CD14-positive monocyte (primary cell): ENCODE measurements around the gene CADM1. TPM values are rescaled to one million over a fixed set of nuclear protein-coding genes. Genes with fewer than 3 reads are reported as not detected.

ENCODE experiments used
- DNase-seq, 3 donors: peaks; one replicate each; pipeline ENCODE4 v3.0.0-alpha.2; 2011 to 2022
- H2AFZ ChIP-seq: 2 replicates; pipeline ENCODE4 v1.6.0; 2012; ENCODE audit warnings: mild to moderate bottlenecking, low read depth, low read length, inconsistent platforms; ENCODE audit not compliant: insufficient read depth, poor library complexity, severe bottlenecking
- H3K27ac ChIP-seq, 2 donors: 1 replicate in 1 of 2; 2 replicates in 1 of 2; pipeline ENCODE4 v1.5.1; 2012 to 2013; ENCODE audit warnings: low read length in 2 of 2, control low read depth in 1 of 2, inconsistent platforms in 1 of 2, low read depth in 1 of 2, mild to moderate bottlenecking in 1 of 2
- H3K27me3 ChIP-seq, 2 donors: one replicate each; pipeline versions ENCODE4 v1.6.0 to v1.6.1; 2011 to 2013; ENCODE audit warnings: low read length in 2 of 2; ENCODE audit not compliant: control insufficient read depth in 2 of 2, insufficient read depth in 2 of 2
- H3K36me3 ChIP-seq, 2 donors: replicated peaks in 1 of 2; 1 replicate in 1 of 2; 2 replicates in 1 of 2; pipeline versions ENCODE4 v1.5.1 to v1.6.1; 2012 to 2013; ENCODE audit warnings: low read length in 2 of 2, control low read depth in 1 of 2, inconsistent platforms in 1 of 2, mild to moderate bottlenecking in 1 of 2; ENCODE audit not compliant: insufficient read depth in 2 of 2, control insufficient read depth in 1 of 2
- H3K4me1 ChIP-seq, 2 donors: 1 replicate in 1 of 2; 2 replicates in 1 of 2; pipeline versions ENCODE4 v1.5.1 to v1.6.1; 2012 to 2013; ENCODE audit warnings: low read length in 2 of 2, control low read depth in 1 of 2, inconsistent platforms in 1 of 2, mild to moderate bottlenecking in 1 of 2, moderate library complexity in 1 of 2; ENCODE audit not compliant: insufficient read depth in 2 of 2, control insufficient read depth in 1 of 2
- H3K4me2 ChIP-seq: replicated peaks from 2 replicates; pipeline ENCODE3; 2012; ENCODE audit warnings: low read length, moderate library complexity, mild to moderate bottlenecking; ENCODE audit not compliant: poor library complexity, severe bottlenecking; ENCODE audit errors: extremely low read depth
- H3K4me3 ChIP-seq, 3 experiments: fragments of 200-600 bp in 1 of 3; sonication (generic) in 1 of 3; replicated peaks in 1 of 3; 1 replicate in 2 of 3; 2 replicates in 1 of 3; pipeline ENCODE4 v1.5.1; 2011 to 2013; ENCODE audit warnings: low read length in 3 of 3, mild to moderate bottlenecking in 3 of 3, control low read depth in 2 of 3, low read depth in 2 of 3, inconsistent platforms in 1 of 3, moderate library complexity in 1 of 3
- H3K79me2 ChIP-seq: 2 replicates; pipeline ENCODE4 v1.6.0; 2012; ENCODE audit warnings: mild to moderate bottlenecking, control low read depth, inconsistent platforms, low read length, moderate library complexity; ENCODE audit not compliant: insufficient read depth
- H3K9ac ChIP-seq: 2 replicates; pipeline ENCODE4 v1.6.0; 2017; ENCODE audit warnings: low read length, mild to moderate bottlenecking; ENCODE audit not compliant: insufficient read depth, poor library complexity, severe bottlenecking
- H3K9me3 ChIP-seq, 2 donors: replicated peaks in 1 of 2; 1 replicate in 1 of 2; 2 replicates in 1 of 2; pipeline versions ENCODE4 v1.5.1 to v1.6.1; 2012 to 2013; ENCODE audit warnings: low read length in 2 of 2, control low read depth in 1 of 2; ENCODE audit not compliant: control insufficient read depth in 1 of 2, insufficient read depth in 1 of 2
- H4K20me1 ChIP-seq: 2 replicates; pipeline ENCODE4 v1.6.0; 2012; ENCODE audit warnings: mild to moderate bottlenecking, low read length, control low read depth, moderate library complexity; ENCODE audit not compliant: insufficient read depth
- H3K27ac Mint-ChIP-seq, 7 donors: one replicate each; pipeline ENCODE4 v1.8.0; 2020; ENCODE audit warnings: mild to moderate bottlenecking in 7 of 7, mixed read lengths in 7 of 7, moderate library complexity in 6 of 7, inconsistent platforms in 2 of 7
- H3K27me3 Mint-ChIP-seq, 3 donors: one replicate each; pipeline ENCODE4 v1.8.0; 2021 to 2022; ENCODE audit warnings: low read depth in 3 of 3, mild to moderate bottlenecking in 3 of 3, mixed read lengths in 3 of 3, moderate library complexity in 3 of 3, inconsistent platforms in 1 of 3
- H3K36me3 Mint-ChIP-seq, 2 donors: one replicate each; pipeline ENCODE4 v1.8.0; 2020; ENCODE audit warnings: mixed read lengths in 2 of 2, inconsistent platforms in 1 of 2, mild to moderate bottlenecking in 1 of 2
- H3K4me1 Mint-ChIP-seq: one replicate; pipeline ENCODE4 v1.8.0; 2020; ENCODE audit warnings: mild to moderate bottlenecking, mixed read lengths
- H3K4me3 Mint-ChIP-seq, 2 donors: one replicate each; pipeline ENCODE4 v1.8.0; 2020; ENCODE audit warnings: mild to moderate bottlenecking in 2 of 2, mixed read lengths in 2 of 2, moderate library complexity in 1 of 2
- H3K9me3 Mint-ChIP-seq, 7 donors: one replicate each; pipeline ENCODE4 v1.8.0; 2020 to 2022; ENCODE audit warnings: mixed read lengths in 7 of 7, mild to moderate bottlenecking in 6 of 7, moderate library complexity in 6 of 7, inconsistent platforms in 2 of 7
- WGBS: methylation state at CpG from one replicate; pipeline ENCODE4 v1.1.5; 2013; ENCODE audit warnings: missing lambda C conversion rate; ENCODE audit not compliant: insufficient coverage; 5-methylcytosine and 5-hydroxymethylcytosine counted together
- intact Hi-C, 2 donors: fragments of 100-400 bp; cut with micrococcal nuclease; formaldehyde crosslinking; loops; one replicate each; pipeline versions ENCODE4 v1.15.0 to v1.15.1; 2023
- polyA plus RNA-seq, 3 donors: library from polyadenylated mRNA; depleted of rRNA in 1 of 3; unstranded in 2 of 3; stranded (reverse) in 1 of 3; fragments of 300-500 nt in 2 of 3; fragments of >200 nt in 1 of 3; fragmentation: Illumina TruSeq in 2 of 3; gene quantifications; 1 replicate in 2 of 3; 2 replicates in 1 of 3; pipeline ENCODE4 v1.2.3, GENCODE V29; 2012 to 2021
- TF ChIP-seq, protein P1 (sequence below): fragments of 200-600 bp; IDR thresholded peaks from one replicate; pipeline ENCODE4 v1.8.0; 2022; ENCODE audit warnings: antibody characterized with exemption, mild to moderate bottlenecking

The CADM1 gene
- polyA plus RNA-seq, 3 donors: not detected

DNA sequence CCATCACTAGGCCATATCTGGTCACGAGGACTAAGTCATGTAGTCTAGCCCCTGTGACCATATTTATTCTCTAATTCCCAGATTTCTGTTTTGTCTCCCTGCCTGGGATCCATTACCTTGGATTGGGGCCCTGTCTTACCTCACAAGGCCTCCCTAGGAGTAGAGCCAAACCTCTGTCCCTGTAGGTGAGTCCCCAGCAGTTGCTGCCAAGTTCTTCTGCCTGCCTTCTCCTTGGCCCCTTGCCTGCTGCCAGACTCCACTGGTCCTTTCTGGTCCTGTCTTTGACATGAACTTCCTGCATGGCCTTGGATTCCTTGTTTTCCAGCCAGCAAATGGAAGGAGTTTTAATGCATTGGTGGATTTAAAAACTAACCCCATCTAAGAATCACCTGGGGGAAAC, 35.6 kb upstream of the CADM1 start:
- intact Hi-C loops: no loop called here
- Histone ChIP-seq H4K20me1 (no peaks in the 10 kb centered on the region), H3K4me1 (no peaks in the 10 kb centered on the region), H3K4me2 (no peak overlapping the region), H3K4me3 (no peak overlapping the region), H3K79me2 (no peaks in the 10 kb centered on the region), H2AFZ (no peak overlapping the region), H3K27ac (no peak overlapping the region), H3K9me3 (no peaks in the 10 kb centered on the region), H3K27me3 (no peaks in the 10 kb centered on the region), H3K9ac (no peak overlapping the region), H3K36me3 (no peaks in the 10 kb centered on the region)
- DNase-seq: no peak
- Mint-ChIP-seq H3K27ac (no peak overlapping the region), H3K4me1 (no peaks in the 10 kb centered on the region), H3K4me3 (no peak overlapping the region), H3K27me3 (peaks cover 2 to 5% (median 3%) of the 10 kb centered on the region in 3 donors), H3K9me3 (peaks cover 0 to 8% (median 0%) of the 10 kb centered on the region in 7 donors), H3K36me3 (no peaks in the 10 kb centered on the region)
- TF ChIP-seq, protein P1, sequence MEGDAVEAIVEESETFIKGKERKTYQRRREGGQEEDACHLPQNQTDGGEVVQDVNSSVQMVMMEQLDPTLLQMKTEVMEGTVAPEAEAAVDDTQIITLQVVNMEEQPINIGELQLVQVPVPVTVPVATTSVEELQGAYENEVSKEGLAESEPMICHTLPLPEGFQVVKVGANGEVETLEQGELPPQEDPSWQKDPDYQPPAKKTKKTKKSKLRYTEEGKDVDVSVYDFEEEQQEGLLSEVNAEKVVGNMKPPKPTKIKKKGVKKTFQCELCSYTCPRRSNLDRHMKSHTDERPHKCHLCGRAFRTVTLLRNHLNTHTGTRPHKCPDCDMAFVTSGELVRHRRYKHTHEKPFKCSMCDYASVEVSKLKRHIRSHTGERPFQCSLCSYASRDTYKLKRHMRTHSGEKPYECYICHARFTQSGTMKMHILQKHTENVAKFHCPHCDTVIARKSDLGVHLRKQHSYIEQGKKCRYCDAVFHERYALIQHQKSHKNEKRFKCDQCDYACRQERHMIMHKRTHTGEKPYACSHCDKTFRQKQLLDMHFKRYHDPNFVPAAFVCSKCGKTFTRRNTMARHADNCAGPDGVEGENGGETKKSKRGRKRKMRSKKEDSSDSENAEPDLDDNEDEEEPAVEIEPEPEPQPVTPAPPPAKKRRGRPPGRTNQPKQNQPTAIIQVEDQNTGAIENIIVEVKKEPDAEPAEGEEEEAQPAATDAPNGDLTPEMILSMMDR: no peak
- WGBS: 100% methylated on average over 1 of the region's 1 CpG

DNA sequence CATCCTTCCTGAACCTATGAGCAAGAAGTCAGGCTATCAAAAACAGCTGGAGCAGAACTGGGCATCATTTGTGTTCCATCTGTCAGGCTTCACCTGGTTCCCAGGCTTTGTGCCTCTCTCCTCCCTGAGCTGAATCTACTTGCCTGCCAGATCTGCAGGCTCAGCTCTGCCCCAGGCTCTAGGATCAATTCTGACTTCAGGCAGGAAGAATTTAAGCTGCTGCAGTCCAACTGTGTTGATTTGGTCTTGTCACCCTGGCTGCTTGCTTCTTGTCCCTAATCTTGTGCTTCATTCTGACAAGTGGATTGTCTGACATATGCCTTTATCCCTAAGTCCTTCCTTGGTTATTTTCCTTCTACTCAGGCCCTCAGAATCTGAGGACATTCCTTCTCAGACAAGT, 31.6 kb upstream of the CADM1 start:
- H3K4me1 Mint-ChIP-seq: no peaks in the 10 kb centered on the region
- no peak overlapping the region for H3K27ac Mint-ChIP-seq

More for the DNA sequence above, 31.6 kb upstream of the CADM1 start:
- intact Hi-C loops: no loop called here
- Histone ChIP-seq H3K79me2 (no peaks in the 10 kb centered on the region), H2AFZ (no peak overlapping the region), H3K4me3 (no peak overlapping the region), H3K36me3 (no peaks in the 10 kb centered on the region), H3K9ac (no peak overlapping the region), H4K20me1 (no peaks in the 10 kb centered on the region), H3K27ac (no peak overlapping the region), H3K4me1 (no peaks in the 10 kb centered on the region), H3K9me3 (no peaks in the 10 kb centered on the region), H3K27me3 (no peaks in the 10 kb centered on the region), H3K4me2 (no peak overlapping the region)
- TF ChIP-seq, protein P1: no peak
- no peaks in the 10 kb centered on the region for H3K36me3 Mint-ChIP-seq
- no peak for DNase-seq
- peaks cover 2 to 5% (median 5%) of the 10 kb centered on the region in 3 donors for H3K27me3 Mint-ChIP-seq
- H3K9me3 Mint-ChIP-seq: peaks cover 0 to 8% (median 0%) of the 10 kb centered on the region in 7 donors
- no peak overlapping the region for H3K4me3 Mint-ChIP-seq
